GM12892 (cell line): ENCODE data around the gene B3GAT3.

Experiments used
- POLR2A ChIP-seq: IDR thresholded peaks from 2 replicates; pipeline ENCODE4 v1.6.1; 2011; ENCODE audit warnings: low read depth, low read length, control low read depth
- POLR2AphosphoS5 ChIP-seq: IDR thresholded peaks from 2 replicates; pipeline ENCODE4 v1.6.1; 2011; ENCODE audit warnings: low read depth, low read length, control low read depth
- TAF1 ChIP-seq: IDR thresholded peaks from 2 replicates; pipeline ENCODE4 v1.6.1; 2011; ENCODE audit warnings: low read depth, mild to moderate bottlenecking, control low read depth, low read length, borderline replicate concordance

- TF ChIP-seq POLR2A (no peak), TAF1 (no peak), POLR2AphosphoS5 (no peak)
Measured at GRCh38 chr11:62647609-62648005, 25.8 kb upstream of the B3GAT3 start.
